Right lobe of liver (tissue), 6 donors: ENCODE measurements around the gene COCH. TPM values are rescaled to one million over a fixed set of nuclear protein-coding genes. Genes with fewer than 3 reads are reported as not detected.

Source experiments
- ATAC-seq, 4 donors: fragments of 200-7000 bp; cut with Tn5 transposase; one replicate each; pipeline ENCODE4 v1.9.1; 2020; ENCODE audit warnings: mild to moderate bottlenecking in 4 of 4, moderate library complexity in 4 of 4
- DNase-seq, 3 donors: peaks; one replicate each; pipeline ENCODE4 v3.0.0-alpha.2; 2020
- H3K27ac ChIP-seq, 3 donors: fragments of 200-600 bp; one replicate each; pipeline ENCODE4 v1.8.0; 2022
- H3K27me3 ChIP-seq, 2 donors: fragments of 200-600 bp; one replicate each; pipeline ENCODE4 v1.8.0; 2022
- H3K36me3 ChIP-seq, 4 donors: fragments of 200-600 bp; sonication (generic) in 1 of 4; one replicate each; pipeline versions ENCODE4 v1.5.1 to v1.8.0; 2017 to 2022; ENCODE audit warnings: control low read depth in 1 of 4
- H3K4me1 ChIP-seq, 4 donors: fragments of 200-600 bp; sonication (generic) in 1 of 4; one replicate each; pipeline versions ENCODE4 v1.5.1 to v1.8.0; 2017 to 2022; ENCODE audit warnings: control low read depth in 1 of 4
- H3K4me3 ChIP-seq, 3 donors: fragments of 200-600 bp; one replicate each; pipeline ENCODE4 v1.8.0; 2022
- H3K9me3 ChIP-seq, 4 donors: fragments of 200-600 bp; sonication (generic) in 1 of 4; one replicate each; pipeline versions ENCODE4 v1.5.1 to v1.8.0; 2017 to 2022; ENCODE audit warnings: control low read depth in 1 of 4
- POLR2A ChIP-seq: fragments of 450-650 bp; IDR thresholded peaks from one replicate; pipeline ENCODE4 v1.6.1; 2017; ENCODE audit warnings: antibody characterized with exemption, mild to moderate bottlenecking
- WGBS: methylation state at CpG from one replicate; pipeline ENCODE4 v1.1.6; 2018; ENCODE audit warnings: low coverage, low lambda C conversion rate; ENCODE audit not compliant: insufficient coverage; ENCODE audit errors: missing lambda C conversion rate; 5-methylcytosine and 5-hydroxymethylcytosine counted together
- intact Hi-C, 2 donors: fragments of 100-400 bp; cut with DNase I; formaldehyde crosslinking; loops; one replicate each; pipeline versions ENCODE4 v1.11.2 to v1.14.1; 2022
- total RNA-seq, 6 experiments: library from RNA; depleted of rRNA in 2 of 6; stranded (reverse); fragments of >200 nt in 2 of 6; fragmentation: NEBNext Ultra II Directional in 3 of 6; extraction: Animal tissue kit (Norgen Biotek cat#: 25700) in 3 of 6; gene quantifications; one replicate each; pipeline versions ENCODE4 v1.1.0 to v1.2.4, GENCODE V29; 2016 to 2023
- TF ChIP-seq, protein P1 (sequence below), 4 donors: fragments of 200-600 bp in 3 of 4; fragments of 450-650 bp in 1 of 4; IDR thresholded peaks; one replicate each; pipeline versions ENCODE4 v1.5.1 to v1.8.0; 2016 to 2022; ENCODE audit warnings: antibody characterized with exemption in 4 of 4, mild to moderate bottlenecking in 2 of 4
- donor health status: DM: no; HTN: yes; CAD: no.
- donor health status: DM: no; HTN: no; CAD: no.
- donor health status: DM: no; HTN: no; CAD: no.
- donor health status: DM: no; HTN: yes; CAD: no.
- donor health status: DM: no; HTN: yes; CAD: no.

COCH gene
- total RNA-seq, 6 experiments from 2014 or later = 0.14 to 2.9 (median 0.60) TPM; not detected in 1

- Histone ChIP-seq H3K4me3 (no peak overlapping the region), H3K27me3 (no peaks in the 10 kb centered on the region), H3K27ac (peak overlapping the region in 2 of 3 donors; percentile 38 to 58), H3K36me3 (no peaks in the 10 kb centered on the region), H3K9me3 (no peaks in the 10 kb centered on the region), H3K4me1 (peaks cover 0 to 12% (median 4%) of the 10 kb centered on the region in 4 donors)
- ATAC-seq = peak; percentile 30 to 55 (median 36)
- DNase-seq = no peak
- intact Hi-C loops = no loop called here
- TF ChIP-seq, protein P1, sequence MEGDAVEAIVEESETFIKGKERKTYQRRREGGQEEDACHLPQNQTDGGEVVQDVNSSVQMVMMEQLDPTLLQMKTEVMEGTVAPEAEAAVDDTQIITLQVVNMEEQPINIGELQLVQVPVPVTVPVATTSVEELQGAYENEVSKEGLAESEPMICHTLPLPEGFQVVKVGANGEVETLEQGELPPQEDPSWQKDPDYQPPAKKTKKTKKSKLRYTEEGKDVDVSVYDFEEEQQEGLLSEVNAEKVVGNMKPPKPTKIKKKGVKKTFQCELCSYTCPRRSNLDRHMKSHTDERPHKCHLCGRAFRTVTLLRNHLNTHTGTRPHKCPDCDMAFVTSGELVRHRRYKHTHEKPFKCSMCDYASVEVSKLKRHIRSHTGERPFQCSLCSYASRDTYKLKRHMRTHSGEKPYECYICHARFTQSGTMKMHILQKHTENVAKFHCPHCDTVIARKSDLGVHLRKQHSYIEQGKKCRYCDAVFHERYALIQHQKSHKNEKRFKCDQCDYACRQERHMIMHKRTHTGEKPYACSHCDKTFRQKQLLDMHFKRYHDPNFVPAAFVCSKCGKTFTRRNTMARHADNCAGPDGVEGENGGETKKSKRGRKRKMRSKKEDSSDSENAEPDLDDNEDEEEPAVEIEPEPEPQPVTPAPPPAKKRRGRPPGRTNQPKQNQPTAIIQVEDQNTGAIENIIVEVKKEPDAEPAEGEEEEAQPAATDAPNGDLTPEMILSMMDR (IDR thresholded peaks at IDR 0.05) = no peak
- no peak for TF ChIP-seq POLR2A
- 60% methylated on average over 1 of the region's 1 CpG for WGBS
Measured at GRCh38 chr14:30849354-30849753, 25.0 kb upstream of the COCH start.

- 100% methylated on average over 1 of the region's 1 CpG for WGBS
- TF ChIP-seq POLR2A = no peak
- TF ChIP-seq, protein P1 (IDR thresholded peaks at IDR 0.05) = no peak
- Histone ChIP-seq H3K9me3 (no peaks in the 10 kb centered on the region), H3K4me1 (peaks cover 0 to 12% (median 4%) of the 10 kb centered on the region in 4 donors), H3K4me3 (no peak overlapping the region), H3K36me3 (no peaks in the 10 kb centered on the region), H3K27ac (no peak overlapping the region), H3K27me3 (no peaks in the 10 kb centered on the region)
- intact Hi-C loops = no loop called here
- no peak for ATAC-seq
- no peak for DNase-seq
Measured at GRCh38 chr14:30849983-30850382, 24.4 kb upstream of the COCH start.

DNA sequence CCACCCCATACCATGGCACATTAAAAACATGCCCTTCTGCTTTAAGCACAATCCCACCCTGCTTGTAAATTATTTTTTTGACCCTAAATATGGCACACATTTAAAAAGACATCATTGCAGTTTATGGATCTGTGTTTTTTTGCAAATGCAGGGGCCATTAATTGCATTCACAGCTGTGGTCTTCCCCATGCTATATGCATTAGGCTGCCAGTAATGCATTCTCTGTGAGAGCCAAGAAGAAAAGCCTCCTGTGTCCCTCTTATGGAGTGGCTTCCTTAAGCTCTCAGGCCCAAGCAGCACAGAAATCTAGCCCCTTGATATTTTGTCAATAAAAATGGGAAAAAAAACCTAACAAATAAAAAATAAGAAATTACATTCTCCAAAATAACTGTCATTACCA, 20.4 kb upstream of the COCH start:
- intact Hi-C loops = no loop called here
- H3K4me3 ChIP-seq = no peak overlapping the region
- no peak overlapping the region for H3K27ac ChIP-seq
- no peak for TF ChIP-seq POLR2A
- TF ChIP-seq, protein P1 (IDR thresholded peaks at IDR 0.05) = no peak
- DNase-seq (no peak), ATAC-seq (no peak)
- H3K4me1 ChIP-seq = peaks cover 0 to 7% (median 2%) of the 10 kb centered on the region in 4 donors
- H3K9me3 ChIP-seq = no peaks in the 10 kb centered on the region
- H3K36me3 ChIP-seq = no peaks in the 10 kb centered on the region
- H3K27me3 ChIP-seq = no peaks in the 10 kb centered on the region

DNA sequence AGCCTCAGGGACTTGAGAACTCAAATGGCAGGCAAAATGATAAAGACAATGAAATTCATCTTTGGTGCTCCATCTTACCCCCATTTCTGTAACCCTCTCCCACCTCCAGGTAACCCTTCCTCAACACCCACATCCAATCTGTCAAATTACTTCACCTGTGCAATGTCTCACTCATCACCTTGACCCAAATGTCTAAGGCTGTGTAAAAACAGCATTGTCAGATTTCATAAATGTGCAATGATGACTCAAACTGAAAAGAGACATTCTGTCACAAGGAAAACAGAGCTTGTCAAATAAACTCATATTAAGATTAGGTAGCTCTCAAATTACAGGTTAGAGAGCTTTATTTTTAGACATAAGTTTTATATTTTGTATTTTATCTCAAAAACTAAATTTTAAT, 19.9 kb upstream of the COCH start:
- Histone ChIP-seq H3K4me3 (no peak overlapping the region), H3K27me3 (no peaks in the 10 kb centered on the region), H3K4me1 (peaks cover 0 to 1% (median 0%) of the 10 kb centered on the region in 4 donors), H3K27ac (no peak overlapping the region), H3K9me3 (no peaks in the 10 kb centered on the region), H3K36me3 (no peaks in the 10 kb centered on the region)
- ATAC-seq = no peak
- intact Hi-C loops = no loop called here
- no peak for DNase-seq
- TF ChIP-seq POLR2A = no peak
- TF ChIP-seq, protein P1 (IDR thresholded peaks at IDR 0.05) = no peak
